WTC11 (cell line): Measurements from ENCODE around the gene PRPF6. TPM values are rescaled to one million over a fixed set of nuclear protein-coding genes. Genes with fewer than 3 reads are reported as not detected.

Experiments used
- ATAC-seq: fragments of 200-7000 bp; cut with Tn5 transposase; 2 replicates; pipeline ENCODE4 v1.10.0; 2021; ENCODE audit warnings: mild to moderate bottlenecking, moderate library complexity
- CTCF ChIA-PET: fragments of 300-600 bp; sonication (Branson Sonifier 250); formaldehyde crosslinking; loops from one replicate; lab custom pipeline; 2021; ENCODE audit warnings: antibody characterized with exemption; lab: Charles Lee
- POLR2A ChIA-PET: fragments of 350-600 bp; sonication (Branson Sonifier 250); formaldehyde crosslinking; loops from one replicate; lab custom pipeline; 2021; ENCODE audit warnings: antibody characterized with exemption; lab: Charles Lee
- DNase-seq: peaks from one replicate; pipeline ENCODE4 v3.0.0; 2021; ENCODE audit warnings: low spot score
- H3K27ac Mint-ChIP-seq: 2 replicates; pipeline ENCODE4 v1.8.0; 2021; ENCODE audit warnings: mixed read lengths
- H3K27me3 Mint-ChIP-seq: 2 replicates; pipeline ENCODE4 v1.8.0; 2021; ENCODE audit warnings: low read depth, mild to moderate bottlenecking, moderate library complexity, mixed read lengths
- H3K36me3 Mint-ChIP-seq: 2 replicates; pipeline ENCODE4 v1.8.0; 2021; ENCODE audit warnings: mixed read lengths
- H3K4me1 Mint-ChIP-seq: 2 replicates; pipeline ENCODE4 v1.8.0; 2022; ENCODE audit warnings: mixed read lengths
- H3K4me3 Mint-ChIP-seq: 2 replicates; pipeline ENCODE4 v1.8.0; 2021; ENCODE audit warnings: mild to moderate bottlenecking, moderate library complexity, mixed read lengths
- H3K9me3 Mint-ChIP-seq: 2 replicates; pipeline ENCODE4 v1.8.0; 2021; ENCODE audit warnings: mixed read lengths
- FOXJ3 ChIP-seq: sonication (generic); formaldehyde crosslinking; IDR thresholded peaks from 2 replicates; pipeline ENCODE4 v1.9.0; 2021; ENCODE audit warnings: missing genetic modification reagents, mild to moderate bottlenecking, borderline replicate concordance
- IRF1 ChIP-seq: sonication (generic); formaldehyde crosslinking; IDR thresholded peaks from 2 replicates; pipeline ENCODE4 v1.8.0; 2023; ENCODE audit warnings: missing genetic modification reagents
- JAZF1 ChIP-seq: fragments of 250-450 bp; sonication (Bioruptor Pico); IDR thresholded peaks from 2 replicates; pipeline ENCODE4 v1.9.0; 2021; ENCODE audit warnings: moderate library complexity, mild to moderate bottlenecking, inconsistent platforms
- NR3C1 ChIP-seq: sonication (generic); formaldehyde crosslinking; conservative IDR thresholded peaks from 2 replicates; pipeline ENCODE4 v1.8.1; 2023; ENCODE audit warnings: low read depth, mild to moderate bottlenecking, missing genetic modification reagents
- RORB ChIP-seq: fragments of 250-450 bp; sonication (Bioruptor Pico); IDR thresholded peaks from 2 replicates; pipeline ENCODE4 v1.9.0; 2021; ENCODE audit warnings: mild to moderate bottlenecking
- SOX15 ChIP-seq: fragments of 250-450 bp; sonication (Bioruptor Pico); IDR thresholded peaks from 2 replicates; pipeline ENCODE4 v1.9.0; 2021; ENCODE audit warnings: mild to moderate bottlenecking
- TEAD1 ChIP-seq: sonication (generic); formaldehyde crosslinking; IDR thresholded peaks from 2 replicates; pipeline ENCODE4 v1.8.0; 2022; ENCODE audit warnings: mild to moderate bottlenecking, missing genetic modification reagents
- ZNF232 ChIP-seq: sonication (generic); formaldehyde crosslinking; IDR thresholded peaks from 2 replicates; pipeline ENCODE4 v1.8.0; 2022; ENCODE audit warnings: mild to moderate bottlenecking, missing genetic modification reagents
- ZNF317 ChIP-seq: sonication (generic); formaldehyde crosslinking; IDR thresholded peaks from 2 replicates; pipeline ENCODE4 v1.8.1; 2023; ENCODE audit warnings: low read depth, mild to moderate bottlenecking, moderate library complexity, missing genetic modification reagents, borderline replicate concordance
- ZNF416 ChIP-seq: fragments of 250-450 bp; sonication (Bioruptor Pico); IDR thresholded peaks from 2 replicates; pipeline ENCODE4 v1.9.0; 2021; ENCODE audit warnings: mild to moderate bottlenecking, inconsistent platforms
- total RNA-seq: library from RNA; stranded (reverse); gene quantifications from 3 replicates; pipeline ENCODE4 v1.2.3, GENCODE V29; 2021
- TF ChIP-seq, protein P1 (sequence below): sonication (generic); formaldehyde crosslinking; IDR thresholded peaks from 2 replicates; pipeline ENCODE4 v1.8.1; 2022; ENCODE audit warnings: mild to moderate bottlenecking, missing genetic modification reagents, moderate library complexity, borderline replicate concordance
- TF ChIP-seq, protein P2 (sequence below): sonication (generic); formaldehyde crosslinking; IDR thresholded peaks from 2 replicates; pipeline ENCODE4 v1.8.1; 2023; ENCODE audit warnings: mild to moderate bottlenecking, missing genetic modification reagents, borderline replicate concordance
- TF ChIP-seq, protein P3 (sequence below): sonication (generic); formaldehyde crosslinking; IDR thresholded peaks from 2 replicates; pipeline ENCODE4 v1.8.0; 2022; ENCODE audit warnings: missing genetic modification reagents
- TF ChIP-seq, protein P4 (sequence below): sonication (generic); formaldehyde crosslinking; IDR thresholded peaks from 2 replicates; pipeline ENCODE4 v1.8.1; 2022; ENCODE audit warnings: low read depth, mild to moderate bottlenecking, moderate library complexity, missing genetic modification reagents, borderline replicate concordance
- TF ChIP-seq, protein P5 (sequence below): sonication (generic); formaldehyde crosslinking; IDR thresholded peaks from 2 replicates; pipeline ENCODE4 v1.8.1; 2023; ENCODE audit warnings: mild to moderate bottlenecking, missing genetic modification reagents, moderate library complexity
- TF ChIP-seq, protein P6 (sequence below): fragments of 250-450 bp; sonication (Bioruptor Pico); IDR thresholded peaks from 2 replicates; pipeline ENCODE4 v1.9.0; 2021; ENCODE audit warnings: mild to moderate bottlenecking

PRPF6 gene
- total RNA-seq, 1 experiment from 2014 or later, result 79.4 TPM

- H3K27ac Mint-ChIP-seq, result no peak overlapping the region
- CTCF ChIA-PET, result interaction anchor here (1.1 kb wide), 1 partner anchor 15 kb away, joined by 5 read pairs; no protein-coding TSS in a partner anchor
- no peak overlapping the region for H3K4me3 Mint-ChIP-seq
- peaks cover 63% of the 10 kb centered on the region for H3K36me3 Mint-ChIP-seq
- no peaks in the 10 kb centered on the region for H3K4me1 Mint-ChIP-seq
- ATAC-seq, result no peak
- DNase-seq, result no peak
- no peaks in the 10 kb centered on the region for H3K27me3 Mint-ChIP-seq
- no peak for TF ChIP-seq ZNF317 (CRISPR knock-in tag)
- no peak for TF ChIP-seq FOXJ3 (CRISPR knock-in tag)
- no peak for TF ChIP-seq IRF1 (CRISPR knock-in tag)
- TF ChIP-seq, protein P1, sequence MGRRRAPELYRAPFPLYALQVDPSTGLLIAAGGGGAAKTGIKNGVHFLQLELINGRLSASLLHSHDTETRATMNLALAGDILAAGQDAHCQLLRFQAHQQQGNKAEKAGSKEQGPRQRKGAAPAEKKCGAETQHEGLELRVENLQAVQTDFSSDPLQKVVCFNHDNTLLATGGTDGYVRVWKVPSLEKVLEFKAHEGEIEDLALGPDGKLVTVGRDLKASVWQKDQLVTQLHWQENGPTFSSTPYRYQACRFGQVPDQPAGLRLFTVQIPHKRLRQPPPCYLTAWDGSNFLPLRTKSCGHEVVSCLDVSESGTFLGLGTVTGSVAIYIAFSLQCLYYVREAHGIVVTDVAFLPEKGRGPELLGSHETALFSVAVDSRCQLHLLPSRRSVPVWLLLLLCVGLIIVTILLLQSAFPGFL (CRISPR knock-in tag), result peak; percentile 20; the same call in 1 of the 2 replicates
- no peak for TF ChIP-seq TEAD1 (CRISPR knock-in tag)
- TF ChIP-seq, protein P2, sequence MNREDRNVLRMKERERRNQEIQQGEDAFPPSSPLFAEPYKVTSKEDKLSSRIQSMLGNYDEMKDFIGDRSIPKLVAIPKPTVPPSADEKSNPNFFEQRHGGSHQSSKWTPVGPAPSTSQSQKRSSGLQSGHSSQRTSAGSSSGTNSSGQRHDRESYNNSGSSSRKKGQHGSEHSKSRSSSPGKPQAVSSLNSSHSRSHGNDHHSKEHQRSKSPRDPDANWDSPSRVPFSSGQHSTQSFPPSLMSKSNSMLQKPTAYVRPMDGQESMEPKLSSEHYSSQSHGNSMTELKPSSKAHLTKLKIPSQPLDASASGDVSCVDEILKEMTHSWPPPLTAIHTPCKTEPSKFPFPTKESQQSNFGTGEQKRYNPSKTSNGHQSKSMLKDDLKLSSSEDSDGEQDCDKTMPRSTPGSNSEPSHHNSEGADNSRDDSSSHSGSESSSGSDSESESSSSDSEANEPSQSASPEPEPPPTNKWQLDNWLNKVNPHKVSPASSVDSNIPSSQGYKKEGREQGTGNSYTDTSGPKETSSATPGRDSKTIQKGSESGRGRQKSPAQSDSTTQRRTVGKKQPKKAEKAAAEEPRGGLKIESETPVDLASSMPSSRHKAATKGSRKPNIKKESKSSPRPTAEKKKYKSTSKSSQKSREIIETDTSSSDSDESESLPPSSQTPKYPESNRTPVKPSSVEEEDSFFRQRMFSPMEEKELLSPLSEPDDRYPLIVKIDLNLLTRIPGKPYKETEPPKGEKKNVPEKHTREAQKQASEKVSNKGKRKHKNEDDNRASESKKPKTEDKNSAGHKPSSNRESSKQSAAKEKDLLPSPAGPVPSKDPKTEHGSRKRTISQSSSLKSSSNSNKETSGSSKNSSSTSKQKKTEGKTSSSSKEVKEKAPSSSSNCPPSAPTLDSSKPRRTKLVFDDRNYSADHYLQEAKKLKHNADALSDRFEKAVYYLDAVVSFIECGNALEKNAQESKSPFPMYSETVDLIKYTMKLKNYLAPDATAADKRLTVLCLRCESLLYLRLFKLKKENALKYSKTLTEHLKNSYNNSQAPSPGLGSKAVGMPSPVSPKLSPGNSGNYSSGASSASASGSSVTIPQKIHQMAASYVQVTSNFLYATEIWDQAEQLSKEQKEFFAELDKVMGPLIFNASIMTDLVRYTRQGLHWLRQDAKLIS (CRISPR knock-in tag), result no peak
- no peaks in the 10 kb centered on the region for H3K9me3 Mint-ChIP-seq
- POLR2A ChIA-PET, result interaction anchor here (0.5 kb wide), 1 partner anchor 196 kb away, joined by 3 read pairs; no protein-coding TSS in a partner anchor
Observed at GRCh38 chr20:64023361-64024140, 42.6 kb downstream of the PRPF6 start.

GRCh38 chr20:64024141-64024990, 43.4 kb downstream of the PRPF6 start:
- H3K4me1 Mint-ChIP-seq, result no peaks in the 10 kb centered on the region
- no peak overlapping the region for H3K27ac Mint-ChIP-seq
- ATAC-seq (no peak), DNase-seq (no peak)
- CTCF ChIA-PET, result interaction anchor here (1.1 kb wide), 1 partner anchor 14 kb away, joined by 5 read pairs; no protein-coding TSS in a partner anchor
- no peak overlapping the region for H3K4me3 Mint-ChIP-seq
- H3K9me3 Mint-ChIP-seq, result no peaks in the 10 kb centered on the region
- POLR2A ChIA-PET, result no interaction called here
- peaks cover 62% of the 10 kb centered on the region for H3K36me3 Mint-ChIP-seq
- H3K27me3 Mint-ChIP-seq, result no peaks in the 10 kb centered on the region
- TF ChIP-seq ZNF317 (CRISPR knock-in tag) (no peak), ZNF232 (CRISPR knock-in tag) (no peak), RORB (CRISPR knock-in tag) (no peak), NR3C1 (CRISPR knock-in tag) (no peak), ZNF416 (no peak), SOX15 (CRISPR knock-in tag) (no peak), JAZF1 (no peak)
- TF ChIP-seq, protein P3, sequence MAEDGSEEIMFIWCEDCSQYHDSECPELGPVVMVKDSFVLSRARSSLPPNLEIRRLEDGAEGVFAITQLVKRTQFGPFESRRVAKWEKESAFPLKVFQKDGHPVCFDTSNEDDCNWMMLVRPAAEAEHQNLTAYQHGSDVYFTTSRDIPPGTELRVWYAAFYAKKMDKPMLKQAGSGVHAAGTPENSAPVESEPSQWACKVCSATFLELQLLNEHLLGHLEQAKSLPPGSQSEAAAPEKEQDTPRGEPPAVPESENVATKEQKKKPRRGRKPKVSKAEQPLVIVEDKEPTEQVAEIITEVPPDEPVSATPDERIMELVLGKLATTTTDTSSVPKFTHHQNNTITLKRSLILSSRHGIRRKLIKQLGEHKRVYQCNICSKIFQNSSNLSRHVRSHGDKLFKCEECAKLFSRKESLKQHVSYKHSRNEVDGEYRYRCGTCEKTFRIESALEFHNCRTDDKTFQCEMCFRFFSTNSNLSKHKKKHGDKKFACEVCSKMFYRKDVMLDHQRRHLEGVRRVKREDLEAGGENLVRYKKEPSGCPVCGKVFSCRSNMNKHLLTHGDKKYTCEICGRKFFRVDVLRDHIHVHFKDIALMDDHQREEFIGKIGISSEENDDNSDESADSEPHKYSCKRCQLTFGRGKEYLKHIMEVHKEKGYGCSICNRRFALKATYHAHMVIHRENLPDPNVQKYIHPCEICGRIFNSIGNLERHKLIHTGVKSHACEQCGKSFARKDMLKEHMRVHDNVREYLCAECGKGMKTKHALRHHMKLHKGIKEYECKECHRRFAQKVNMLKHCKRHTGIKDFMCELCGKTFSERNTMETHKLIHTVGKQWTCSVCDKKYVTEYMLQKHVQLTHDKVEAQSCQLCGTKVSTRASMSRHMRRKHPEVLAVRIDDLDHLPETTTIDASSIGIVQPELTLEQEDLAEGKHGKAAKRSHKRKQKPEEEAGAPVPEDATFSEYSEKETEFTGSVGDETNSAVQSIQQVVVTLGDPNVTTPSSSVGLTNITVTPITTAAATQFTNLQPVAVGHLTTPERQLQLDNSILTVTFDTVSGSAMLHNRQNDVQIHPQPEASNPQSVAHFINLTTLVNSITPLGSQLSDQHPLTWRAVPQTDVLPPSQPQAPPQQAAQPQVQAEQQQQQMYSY (CRISPR knock-in tag), result no peak
- TF ChIP-seq, protein P4, sequence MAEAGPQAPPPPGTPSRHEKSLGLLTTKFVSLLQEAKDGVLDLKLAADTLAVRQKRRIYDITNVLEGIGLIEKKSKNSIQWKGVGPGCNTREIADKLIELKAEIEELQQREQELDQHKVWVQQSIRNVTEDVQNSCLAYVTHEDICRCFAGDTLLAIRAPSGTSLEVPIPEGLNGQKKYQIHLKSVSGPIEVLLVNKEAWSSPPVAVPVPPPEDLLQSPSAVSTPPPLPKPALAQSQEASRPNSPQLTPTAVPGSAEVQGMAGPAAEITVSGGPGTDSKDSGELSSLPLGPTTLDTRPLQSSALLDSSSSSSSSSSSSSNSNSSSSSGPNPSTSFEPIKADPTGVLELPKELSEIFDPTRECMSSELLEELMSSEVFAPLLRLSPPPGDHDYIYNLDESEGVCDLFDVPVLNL (CRISPR knock-in tag), result no peak
- TF ChIP-seq, protein P5, sequence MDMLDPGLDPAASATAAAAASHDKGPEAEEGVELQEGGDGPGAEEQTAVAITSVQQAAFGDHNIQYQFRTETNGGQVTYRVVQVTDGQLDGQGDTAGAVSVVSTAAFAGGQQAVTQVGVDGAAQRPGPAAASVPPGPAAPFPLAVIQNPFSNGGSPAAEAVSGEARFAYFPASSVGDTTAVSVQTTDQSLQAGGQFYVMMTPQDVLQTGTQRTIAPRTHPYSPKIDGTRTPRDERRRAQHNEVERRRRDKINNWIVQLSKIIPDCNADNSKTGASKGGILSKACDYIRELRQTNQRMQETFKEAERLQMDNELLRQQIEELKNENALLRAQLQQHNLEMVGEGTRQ, result no peak
- TF ChIP-seq, protein P6, sequence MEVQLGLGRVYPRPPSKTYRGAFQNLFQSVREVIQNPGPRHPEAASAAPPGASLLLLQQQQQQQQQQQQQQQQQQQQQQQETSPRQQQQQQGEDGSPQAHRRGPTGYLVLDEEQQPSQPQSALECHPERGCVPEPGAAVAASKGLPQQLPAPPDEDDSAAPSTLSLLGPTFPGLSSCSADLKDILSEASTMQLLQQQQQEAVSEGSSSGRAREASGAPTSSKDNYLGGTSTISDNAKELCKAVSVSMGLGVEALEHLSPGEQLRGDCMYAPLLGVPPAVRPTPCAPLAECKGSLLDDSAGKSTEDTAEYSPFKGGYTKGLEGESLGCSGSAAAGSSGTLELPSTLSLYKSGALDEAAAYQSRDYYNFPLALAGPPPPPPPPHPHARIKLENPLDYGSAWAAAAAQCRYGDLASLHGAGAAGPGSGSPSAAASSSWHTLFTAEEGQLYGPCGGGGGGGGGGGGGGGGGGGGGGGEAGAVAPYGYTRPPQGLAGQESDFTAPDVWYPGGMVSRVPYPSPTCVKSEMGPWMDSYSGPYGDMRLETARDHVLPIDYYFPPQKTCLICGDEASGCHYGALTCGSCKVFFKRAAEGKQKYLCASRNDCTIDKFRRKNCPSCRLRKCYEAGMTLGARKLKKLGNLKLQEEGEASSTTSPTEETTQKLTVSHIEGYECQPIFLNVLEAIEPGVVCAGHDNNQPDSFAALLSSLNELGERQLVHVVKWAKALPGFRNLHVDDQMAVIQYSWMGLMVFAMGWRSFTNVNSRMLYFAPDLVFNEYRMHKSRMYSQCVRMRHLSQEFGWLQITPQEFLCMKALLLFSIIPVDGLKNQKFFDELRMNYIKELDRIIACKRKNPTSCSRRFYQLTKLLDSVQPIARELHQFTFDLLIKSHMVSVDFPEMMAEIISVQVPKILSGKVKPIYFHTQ, result no peak
